ENCODE results near the gene MARCHF3.

Gene MARCHF3

DNA sequence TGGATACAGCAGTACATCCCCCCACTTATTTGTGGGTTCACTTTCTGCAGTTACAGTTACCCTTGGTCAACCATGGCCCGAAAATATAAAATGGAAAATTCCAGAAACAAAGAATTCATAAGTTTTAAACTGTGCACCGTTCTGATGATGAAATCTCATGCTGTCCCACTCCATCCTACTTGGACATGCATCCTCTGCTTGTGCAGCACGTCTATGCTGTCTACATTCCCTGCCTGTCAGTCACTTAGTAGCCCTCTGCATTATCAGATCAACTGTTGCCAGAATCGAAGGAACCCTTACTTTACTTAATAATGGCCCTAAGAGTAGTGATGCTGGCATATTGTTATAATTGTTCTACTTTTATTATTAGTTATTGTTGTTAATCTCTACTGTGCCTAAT is 14.6 kb downstream of the MARCHF3 start:
- H3K79me2 ChIP-seq (ENCODE audit: insufficient read depth, low read length): 0 out of 2 replicates have a peak, but pooled peaks cover 7% of the 10 kb centered on the region
- H3K4me3 ChIP-seq (ENCODE audit: low read length, poor library complexity, severe bottlenecking): no peak overlapping the region
- no peaks in the 10 kb centered on the region for H4K20me1 ChIP-seq (ENCODE audit: insufficient read depth, low read length, poor library complexity, severe bottlenecking)
- H3K36me3 ChIP-seq (ENCODE audit: insufficient read depth, low read length): no peaks in the 10 kb centered on the region
- peaks cover 36% of the 10 kb centered on the region for H3K4me1 ChIP-seq (ENCODE audit: insufficient read depth, low read length, poor library complexity, severe bottlenecking)
- H3K9me3 ChIP-seq (ENCODE audit: insufficient read depth, low read depth, low read length): no peaks in the 10 kb centered on the region
- no peaks in the 10 kb centered on the region for H3F3A ChIP-seq (ENCODE audit: low read depth)
- H3K9ac ChIP-seq (ENCODE audit: low read depth, low read length, poor library complexity, severe bottlenecking): no peak overlapping the region
- H2AFZ ChIP-seq (ENCODE audit: low read length): no peak overlapping the region
- H3K27me3 ChIP-seq (ENCODE audit: insufficient read depth, low read length, poor library complexity, severe bottlenecking): no peaks in the 10 kb centered on the region
- no peak overlapping the region for H3K4me2 ChIP-seq (ENCODE audit: low read depth, low read length, poor library complexity, severe bottlenecking)
- TF ChIP-seq, protein P1, sequence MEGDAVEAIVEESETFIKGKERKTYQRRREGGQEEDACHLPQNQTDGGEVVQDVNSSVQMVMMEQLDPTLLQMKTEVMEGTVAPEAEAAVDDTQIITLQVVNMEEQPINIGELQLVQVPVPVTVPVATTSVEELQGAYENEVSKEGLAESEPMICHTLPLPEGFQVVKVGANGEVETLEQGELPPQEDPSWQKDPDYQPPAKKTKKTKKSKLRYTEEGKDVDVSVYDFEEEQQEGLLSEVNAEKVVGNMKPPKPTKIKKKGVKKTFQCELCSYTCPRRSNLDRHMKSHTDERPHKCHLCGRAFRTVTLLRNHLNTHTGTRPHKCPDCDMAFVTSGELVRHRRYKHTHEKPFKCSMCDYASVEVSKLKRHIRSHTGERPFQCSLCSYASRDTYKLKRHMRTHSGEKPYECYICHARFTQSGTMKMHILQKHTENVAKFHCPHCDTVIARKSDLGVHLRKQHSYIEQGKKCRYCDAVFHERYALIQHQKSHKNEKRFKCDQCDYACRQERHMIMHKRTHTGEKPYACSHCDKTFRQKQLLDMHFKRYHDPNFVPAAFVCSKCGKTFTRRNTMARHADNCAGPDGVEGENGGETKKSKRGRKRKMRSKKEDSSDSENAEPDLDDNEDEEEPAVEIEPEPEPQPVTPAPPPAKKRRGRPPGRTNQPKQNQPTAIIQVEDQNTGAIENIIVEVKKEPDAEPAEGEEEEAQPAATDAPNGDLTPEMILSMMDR (conservative IDR thresholded peaks at IDR 0.05; ENCODE audit: low read length): no peak
- TF ChIP-seq EZH2phosphoT487 (IDR thresholded peaks at IDR 0.05; ENCODE audit: borderline replicate concordance): no peak
- no peaks in the 10 kb centered on the region for H3K9me2 ChIP-seq (replicated peaks; ENCODE audit: low read depth, low read length)

DNA sequence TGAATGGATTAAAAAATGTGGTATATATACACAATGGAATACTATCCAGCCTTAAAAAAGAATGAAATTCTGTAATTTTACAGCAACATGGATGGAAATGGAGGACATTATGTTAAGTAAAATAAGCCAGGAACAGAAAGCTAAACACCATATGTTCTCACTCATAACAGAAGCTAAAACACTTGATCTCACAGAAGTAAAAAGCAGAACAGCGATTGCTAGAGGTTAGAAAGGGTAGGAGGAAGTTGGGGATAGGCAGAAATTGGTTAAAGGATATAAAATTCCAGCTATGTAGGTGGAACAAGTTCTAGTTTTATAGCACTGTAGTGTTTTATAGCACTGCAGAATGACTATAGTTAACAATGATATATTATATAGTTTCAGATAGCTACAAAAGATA is 15.8 kb downstream of the MARCHF3 start:
- no peak overlapping the region for H3K4me2 ChIP-seq (ENCODE audit: low read depth, low read length, poor library complexity, severe bottlenecking)
- H3K9me3 ChIP-seq (ENCODE audit: insufficient read depth, low read depth, low read length): no peaks in the 10 kb centered on the region
- peaks cover 36% of the 10 kb centered on the region for H3K4me1 ChIP-seq (ENCODE audit: insufficient read depth, low read length, poor library complexity, severe bottlenecking)
- TF ChIP-seq, protein P1 (conservative IDR thresholded peaks at IDR 0.05; ENCODE audit: low read length): no peak
- TF ChIP-seq EZH2phosphoT487 (IDR thresholded peaks at IDR 0.05; ENCODE audit: borderline replicate concordance): no peak
- H2AFZ ChIP-seq (ENCODE audit: low read length): no peak overlapping the region
- no peaks in the 10 kb centered on the region for H3K9me2 ChIP-seq (replicated peaks; ENCODE audit: low read depth, low read length)
- no peak overlapping the region for H3K9ac ChIP-seq (ENCODE audit: low read depth, low read length, poor library complexity, severe bottlenecking)
- no peak overlapping the region for H3K4me3 ChIP-seq (ENCODE audit: low read length, poor library complexity, severe bottlenecking)
- no peaks in the 10 kb centered on the region for H3F3A ChIP-seq (ENCODE audit: low read depth)
- no peaks in the 10 kb centered on the region for H4K20me1 ChIP-seq (ENCODE audit: insufficient read depth, low read length, poor library complexity, severe bottlenecking)
- 0 out of 2 replicates have a peak, but pooled peaks cover 7% of the 10 kb centered on the region for H3K79me2 ChIP-seq (ENCODE audit: insufficient read depth, low read length)
- H3K27me3 ChIP-seq (ENCODE audit: insufficient read depth, low read length, poor library complexity, severe bottlenecking): no peaks in the 10 kb centered on the region
- H3K36me3 ChIP-seq (ENCODE audit: insufficient read depth, low read length): no peaks in the 10 kb centered on the region

DNA sequence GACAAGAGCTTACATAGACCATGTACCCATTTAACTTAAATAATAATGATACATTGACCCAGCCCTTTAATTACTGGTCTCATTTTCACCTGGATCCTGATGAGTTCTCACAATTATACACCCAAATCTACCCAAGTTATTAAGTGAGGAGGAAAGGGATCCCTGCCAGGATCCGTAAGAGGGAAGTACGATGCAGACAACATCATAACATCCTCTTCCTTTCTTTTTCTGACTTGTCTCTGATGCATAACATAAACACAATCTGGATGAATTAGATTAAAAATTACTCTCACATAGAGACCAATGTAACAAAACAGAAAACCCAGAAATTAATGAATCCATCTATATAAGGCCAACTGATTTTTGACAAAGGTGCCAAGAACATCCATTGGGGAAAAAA is 17.0 kb downstream of the MARCHF3 start:
- H3K9me3 ChIP-seq (ENCODE audit: insufficient read depth, low read depth, low read length): no peaks in the 10 kb centered on the region
- H3K4me2 ChIP-seq (ENCODE audit: low read depth, low read length, poor library complexity, severe bottlenecking): no peak overlapping the region
- peaks cover 36% of the 10 kb centered on the region for H3K4me1 ChIP-seq (ENCODE audit: insufficient read depth, low read length, poor library complexity, severe bottlenecking)
- 0 out of 2 replicates have a peak, but pooled peaks cover 7% of the 10 kb centered on the region for H3K79me2 ChIP-seq (ENCODE audit: insufficient read depth, low read length)
- H3K9me2 ChIP-seq (replicated peaks; ENCODE audit: low read depth, low read length): no peaks in the 10 kb centered on the region
- H2AFZ ChIP-seq (ENCODE audit: low read length): no peak overlapping the region
- no peaks in the 10 kb centered on the region for H3K27me3 ChIP-seq (ENCODE audit: insufficient read depth, low read length, poor library complexity, severe bottlenecking)
- H3K36me3 ChIP-seq (ENCODE audit: insufficient read depth, low read length): no peaks in the 10 kb centered on the region
- no peak overlapping the region for H3K9ac ChIP-seq (ENCODE audit: low read depth, low read length, poor library complexity, severe bottlenecking)
- no peak overlapping the region for H3K4me3 ChIP-seq (ENCODE audit: low read length, poor library complexity, severe bottlenecking)
- H4K20me1 ChIP-seq (ENCODE audit: insufficient read depth, low read length, poor library complexity, severe bottlenecking): no peaks in the 10 kb centered on the region
- TF ChIP-seq, protein P1 (conservative IDR thresholded peaks at IDR 0.05; ENCODE audit: low read length): no peak
- no peak for TF ChIP-seq EZH2phosphoT487 (IDR thresholded peaks at IDR 0.05; ENCODE audit: borderline replicate concordance)
- no peaks in the 10 kb centered on the region for H3F3A ChIP-seq (ENCODE audit: low read depth)

Data from Loucy (cell line).